Measurements from ENCODE around the gene STRIP2.
"Not testable (repeated sequence)": the region's sequence is repeated elsewhere in the genome, so short reads cannot be mapped to it uniquely, and the experiment has no call there.

Gene STRIP2

GRCh38 chr7:129401228-129401966, 32.8 kb upstream of the STRIP2 start:
- TF ChIP-seq CTCF (IDR thresholded peaks at IDR 0.05; ENCODE audit: borderline replicate concordance, insufficient read depth, low read depth, low read length), result no peak
- no peak overlapping the region for H3K4me3 ChIP-seq (ENCODE audit: low read depth, low read length)

- TF ChIP-seq CTCF (IDR thresholded peaks at IDR 0.05; ENCODE audit: borderline replicate concordance, insufficient read depth, low read depth, low read length), result peak; percentile 26; the same call in 1 of the 2 replicates
- H3K4me3 ChIP-seq (ENCODE audit: low read depth, low read length), result no peak overlapping the region
Observed at GRCh38 chr7:129401967-129402860, 32.0 kb upstream of the STRIP2 start.

GRCh38 chr7:129405527-129405926, 28.7 kb upstream of the STRIP2 start:
- TF ChIP-seq CTCF (IDR thresholded peaks at IDR 0.05; ENCODE audit: borderline replicate concordance, insufficient read depth, low read depth, low read length), result no peak
- no peak overlapping the region for H3K4me3 ChIP-seq (ENCODE audit: low read depth, low read length)

GRCh38 chr7:129410238-129410637, 24.0 kb upstream of the STRIP2 start:
- not testable (repeated sequence) for H3K4me3 ChIP-seq (ENCODE audit: low read depth, low read length)

- no peak overlapping the region for H3K4me3 ChIP-seq (ENCODE audit: low read depth, low read length)
- TF ChIP-seq CTCF (IDR thresholded peaks at IDR 0.05; ENCODE audit: borderline replicate concordance, insufficient read depth, low read depth, low read length), result no peak
Observed at GRCh38 chr7:129412501-129412900, 21.7 kb upstream of the STRIP2 start.

GRCh38 chr7:129417073-129417472, 17.2 kb upstream of the STRIP2 start:
- no peak overlapping the region for H3K4me3 ChIP-seq (ENCODE audit: low read depth, low read length)
- no peak for TF ChIP-seq CTCF (IDR thresholded peaks at IDR 0.05; ENCODE audit: borderline replicate concordance, insufficient read depth, low read depth, low read length)

GRCh38 chr7:129421717-129422250, 12.4 kb upstream of the STRIP2 start:
- TF ChIP-seq CTCF (IDR thresholded peaks at IDR 0.05; ENCODE audit: borderline replicate concordance, insufficient read depth, low read depth, low read length), result no peak
- H3K4me3 ChIP-seq (ENCODE audit: low read depth, low read length), result no peak overlapping the region

All from GM12875 (cell line).